NCI-H510A treated with DMSO at 0.1 percent for 48 hours (cell line): ENCODE data around the gene ACP3.
"Not testable (repeated sequence)": the region's sequence is repeated elsewhere in the genome, so short reads cannot be mapped to it uniquely, and the experiment has no call there.

Source experiments
- DNase-seq: peaks from one replicate; lab custom pipeline; 2025; lab: John Stamatoyannopoulos, UW

The ACP3 gene

DNA sequence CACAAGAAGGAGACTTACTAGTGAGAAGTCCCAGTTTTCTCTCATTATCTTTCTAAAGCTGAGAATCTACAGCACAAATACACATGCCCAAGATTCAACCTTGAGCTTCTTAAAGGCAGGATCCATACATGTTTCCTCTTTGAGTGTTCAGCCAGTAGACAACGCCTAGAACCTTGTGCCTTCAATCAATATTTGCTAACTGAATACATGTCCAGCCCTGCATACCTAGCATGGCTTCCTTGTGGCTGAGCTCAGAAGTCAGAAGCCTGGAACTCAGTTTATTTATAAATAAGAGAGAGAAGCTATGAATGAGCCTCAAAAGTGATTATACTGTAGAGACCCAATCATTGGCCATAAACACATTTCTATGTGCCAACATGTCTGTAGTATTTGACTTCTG lies 43.5 kb downstream of the ACP3 start:
- no peak for DNase-seq

DNA sequence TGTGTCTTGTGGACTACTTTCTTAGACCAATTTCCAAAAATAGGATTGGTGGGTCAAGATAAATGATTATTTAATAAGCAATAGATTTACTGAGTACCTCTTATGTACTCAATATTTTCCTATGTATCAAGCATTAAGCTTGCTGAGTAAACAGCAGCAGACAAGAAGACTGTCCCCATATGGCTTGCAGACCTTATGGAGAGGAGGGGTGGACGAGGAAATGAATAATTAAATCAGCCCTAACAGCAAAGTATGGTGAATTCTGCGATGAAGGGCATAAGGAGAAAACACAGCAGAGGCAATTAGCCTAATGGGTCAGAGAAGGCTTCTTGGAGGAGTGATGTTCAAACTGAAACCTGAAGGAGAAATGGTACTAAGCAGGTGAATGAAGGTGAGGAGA lies 45.1 kb downstream of the ACP3 start:
- no peak for DNase-seq

- no peak for DNase-seq
Measured at GRCh38 chr3:132368515-132368914, 51.3 kb downstream of the ACP3 start.

DNA sequence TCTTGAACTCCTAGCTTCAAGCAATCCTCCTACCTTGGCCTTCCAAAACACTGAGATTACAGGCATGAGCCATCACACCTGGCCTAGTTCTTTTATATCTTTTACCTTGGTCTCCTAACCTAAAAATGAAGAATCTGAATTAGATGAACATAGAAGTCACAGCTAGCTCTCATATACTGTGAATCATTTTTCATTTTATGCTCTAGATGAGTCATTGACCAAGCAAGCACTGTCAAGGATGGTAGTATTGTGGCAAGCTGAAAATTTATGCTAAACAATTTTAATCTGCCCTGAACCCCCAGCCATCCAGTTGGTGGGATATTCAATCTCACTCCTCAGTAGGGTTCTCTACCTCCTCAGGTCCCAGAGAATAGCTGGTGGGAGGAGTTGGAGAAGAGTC lies 51.8 kb downstream of the ACP3 start:
- DNase-seq, result no peak

DNA sequence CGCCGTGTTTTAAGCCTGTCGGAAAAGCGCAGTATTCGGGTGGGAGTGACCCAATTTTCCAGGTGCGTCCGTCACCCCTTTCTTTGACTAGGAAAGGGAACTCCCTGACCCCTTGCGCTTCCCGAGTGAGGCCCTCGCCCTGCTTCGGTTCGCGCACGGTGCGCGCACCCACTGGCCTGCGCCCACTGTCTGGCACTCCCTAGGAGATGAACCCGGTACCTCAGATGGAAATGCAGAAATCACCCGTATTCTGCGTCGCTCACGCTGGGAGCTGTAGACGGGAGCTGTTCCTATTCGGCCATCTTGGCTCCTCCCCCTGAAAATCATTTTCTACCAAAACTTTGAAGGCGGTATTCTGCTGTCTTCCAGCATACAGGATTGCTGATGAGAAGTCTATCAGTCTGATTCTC lies 59.7 kb downstream of the ACP3 start:
- peak; percentile 13 for DNase-seq

GRCh38 chr3:132378048-132378762 lies 61.0 kb downstream of the ACP3 start:
- no peak for DNase-seq

DNA sequence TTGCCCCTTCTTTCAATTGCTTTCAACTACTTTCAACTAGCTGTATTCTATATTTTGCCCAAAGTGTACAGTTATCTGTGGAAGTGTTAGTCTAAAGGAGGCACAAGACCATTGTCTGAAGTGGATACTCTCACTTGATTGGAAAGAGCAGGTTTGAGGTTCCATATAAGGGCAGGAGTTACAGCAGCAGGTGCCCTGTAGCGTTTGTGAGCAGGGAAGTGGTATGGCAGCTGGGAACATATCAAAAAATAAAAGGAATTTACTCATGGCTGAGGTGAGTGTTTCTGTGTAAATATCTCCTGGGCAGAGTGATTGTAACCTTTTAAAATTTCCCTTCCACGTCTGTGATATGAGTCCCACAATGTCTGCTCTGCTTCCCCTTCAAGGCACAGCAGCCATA lies 61.6 kb downstream of the ACP3 start:
- peak; percentile 6 for DNase-seq

DNA sequence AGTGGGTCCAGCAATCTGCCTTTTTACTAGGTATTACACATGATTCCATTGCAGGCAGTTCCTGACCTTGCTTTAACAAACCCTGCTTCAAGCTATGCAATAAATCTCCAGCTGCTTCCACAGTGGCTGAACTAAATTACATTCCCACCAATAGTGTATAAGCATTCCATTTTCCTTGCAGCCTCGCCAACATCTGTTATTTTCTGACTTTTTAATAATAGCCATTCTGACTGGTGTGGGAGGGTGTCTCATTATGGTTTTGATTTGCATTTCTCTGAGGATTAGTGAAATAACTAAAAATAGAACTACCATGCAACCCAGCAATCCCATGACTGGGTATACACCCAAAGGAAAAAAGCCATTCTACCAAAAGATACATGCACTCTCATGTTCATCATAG lies 63.7 kb downstream of the ACP3 start:
- no peak for DNase-seq

GRCh38 chr3:132381348-132381944 lies 64.2 kb downstream of the ACP3 start:
- no peak for DNase-seq

DNA sequence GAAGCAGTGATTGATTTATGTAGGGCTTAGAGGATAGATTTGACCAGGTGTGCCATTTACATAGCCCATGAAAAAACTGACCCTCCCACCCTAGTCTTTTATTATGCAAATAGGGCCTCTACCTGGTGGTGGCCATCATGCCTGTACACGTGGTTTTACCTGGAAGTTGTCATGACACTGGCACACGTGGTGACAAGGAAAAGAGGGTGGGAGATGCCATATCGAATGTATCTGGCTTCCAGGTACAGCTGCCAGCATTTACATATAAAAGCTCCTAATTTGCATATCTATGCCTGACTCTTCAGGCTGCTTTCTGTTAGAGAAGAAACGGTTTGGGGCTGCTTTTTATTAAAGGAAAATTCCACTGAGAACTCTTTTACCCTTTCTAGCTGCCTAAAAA lies 65.1 kb downstream of the ACP3 start:
- no peak for DNase-seq

GRCh38 chr3:132382688-132383194 lies 65.5 kb downstream of the ACP3 start:
- no peak for DNase-seq

DNA sequence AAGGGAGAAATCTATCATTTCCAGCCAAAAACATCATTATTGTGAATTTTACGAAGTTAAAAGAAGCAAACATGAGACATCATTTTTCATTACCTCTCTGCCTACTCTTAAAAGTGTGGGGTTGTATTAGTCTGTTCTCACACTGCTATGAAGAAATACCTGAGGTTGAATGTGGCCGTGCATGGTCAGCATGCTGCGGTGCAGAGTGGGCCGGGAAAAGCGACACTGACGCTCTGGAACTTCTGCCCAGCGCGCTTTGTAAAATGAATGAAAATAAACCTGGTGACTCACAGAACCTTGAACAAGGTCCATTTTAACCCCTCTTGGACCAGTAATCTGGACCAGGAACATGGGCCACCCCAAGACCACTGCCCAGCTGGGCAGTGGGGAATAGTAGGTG lies 69.1 kb downstream of the ACP3 start:
- no peak for DNase-seq

GRCh38 chr3:132392675-132393074 lies 75.5 kb downstream of the ACP3 start:
- not testable (repeated sequence) for DNase-seq

DNA sequence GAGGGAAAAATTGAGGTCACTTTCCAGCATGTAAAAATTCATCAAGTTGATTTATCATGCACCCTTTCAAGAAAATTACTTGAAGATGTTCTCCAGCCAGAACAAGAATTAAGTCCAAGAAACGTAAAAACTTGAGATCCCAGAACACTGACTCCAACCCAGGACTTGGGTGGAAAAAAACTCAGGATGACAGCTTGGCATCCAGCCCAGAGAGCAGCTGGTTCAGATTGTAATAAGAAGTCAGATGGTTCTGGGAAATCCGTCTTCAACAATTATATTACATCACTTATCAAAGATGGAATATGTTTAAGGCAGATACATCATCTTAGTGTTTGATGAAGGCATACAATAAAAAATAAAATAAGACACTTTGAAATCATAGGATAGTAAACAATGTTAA lies 77.1 kb downstream of the ACP3 start:
- DNase-seq, result no peak

DNA sequence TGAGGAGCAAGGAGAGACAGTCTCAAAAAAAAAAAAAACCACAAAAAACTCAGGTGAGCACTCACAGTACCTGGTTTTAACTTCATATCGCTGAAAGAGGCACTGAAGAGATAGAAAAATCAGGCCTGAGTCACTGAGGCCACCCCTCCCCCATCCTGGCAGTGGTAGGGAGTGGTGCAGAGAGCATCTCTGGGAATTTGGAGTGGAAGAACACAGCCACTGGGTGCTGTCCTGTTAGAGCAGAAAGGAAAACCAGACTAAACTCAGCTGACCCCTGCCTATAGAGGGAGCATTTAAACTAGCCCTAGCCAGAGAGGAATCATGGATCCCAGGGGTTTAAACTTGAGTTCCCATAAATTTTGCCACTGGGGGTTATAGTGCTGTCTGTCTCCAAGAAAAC lies 77.9 kb downstream of the ACP3 start:
- no peak for DNase-seq

GRCh38 chr3:132396255-132396654 lies 79.0 kb downstream of the ACP3 start:
- DNase-seq, result no peak

GRCh38 chr3:132396776-132397175 lies 79.6 kb downstream of the ACP3 start:
- not testable (repeated sequence) for DNase-seq

GRCh38 chr3:132399054-132399929 lies 82.1 kb downstream of the ACP3 start:
- DNase-seq, result peak; percentile 31

DNA sequence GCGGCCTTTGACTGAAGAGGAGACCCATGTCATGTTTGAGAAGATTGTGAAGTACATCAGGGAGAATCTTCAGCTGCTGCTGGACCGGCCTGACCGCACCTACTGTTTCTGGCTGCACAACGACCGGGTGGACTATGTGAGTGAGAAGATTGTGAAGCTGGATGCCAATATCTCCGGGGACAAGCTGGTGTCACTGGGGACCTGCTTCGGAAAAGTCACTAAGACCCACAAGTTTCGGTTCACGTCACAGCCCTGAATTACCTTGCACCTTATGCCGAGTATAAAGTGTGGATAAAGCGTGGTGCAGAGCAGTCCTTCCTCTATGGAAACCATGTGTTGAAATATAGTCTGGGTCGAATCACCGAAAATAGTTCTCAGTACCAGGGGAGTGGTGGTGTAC lies 84.0 kb downstream of the ACP3 start:
- DNase-seq, result no peak

DNA sequence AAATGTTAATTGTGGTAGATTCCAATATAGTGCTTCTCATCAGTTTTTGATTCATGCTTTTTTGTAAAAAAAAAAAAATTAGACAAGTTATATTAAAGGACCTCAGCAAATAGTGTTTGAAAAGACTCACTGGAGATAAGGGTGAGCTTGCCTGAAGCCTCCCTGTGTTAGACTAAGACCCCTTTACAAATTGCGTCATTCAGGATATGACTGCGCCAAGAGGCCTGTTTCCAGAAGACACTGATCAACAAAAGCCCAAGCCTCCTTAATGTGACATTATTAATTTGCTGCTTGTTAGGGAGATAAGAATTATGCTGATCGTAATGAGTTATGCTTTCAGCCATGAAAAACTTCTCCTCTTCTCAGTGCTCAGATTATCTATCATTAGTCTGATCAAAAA lies 87.1 kb downstream of the ACP3 start:
- no peak for DNase-seq

GRCh38 chr3:132405188-132405587 lies 88.0 kb downstream of the ACP3 start:
- no peak for DNase-seq

GRCh38 chr3:132405609-132406299 lies 88.5 kb downstream of the ACP3 start:
- no peak for DNase-seq
